A673 (cell line): ENCODE results near the gene C1orf50.

Source experiments
- EZH2 ChIP-seq: fragments of 200-600 bp; sonication (generic); IDR thresholded peaks from 2 replicates; pipeline ENCODE4 v1.6.1; 2017; ENCODE audit warnings: borderline replicate concordance, low read depth, mild to moderate bottlenecking, mixed read lengths, antibody characterized with exemption, low read length; ENCODE audit not compliant: poor library complexity, severe bottlenecking
- TF ChIP-seq, protein P1 (sequence below): fragments of 300-800, 200-600 bp; sonication (generic); conservative IDR thresholded peaks from 2 replicates; pipeline ENCODE4 v1.5.1; 2017; ENCODE audit warnings: low read depth, mild to moderate bottlenecking, antibody characterized with exemption, low read length, moderate library complexity, mixed read lengths

DNA sequence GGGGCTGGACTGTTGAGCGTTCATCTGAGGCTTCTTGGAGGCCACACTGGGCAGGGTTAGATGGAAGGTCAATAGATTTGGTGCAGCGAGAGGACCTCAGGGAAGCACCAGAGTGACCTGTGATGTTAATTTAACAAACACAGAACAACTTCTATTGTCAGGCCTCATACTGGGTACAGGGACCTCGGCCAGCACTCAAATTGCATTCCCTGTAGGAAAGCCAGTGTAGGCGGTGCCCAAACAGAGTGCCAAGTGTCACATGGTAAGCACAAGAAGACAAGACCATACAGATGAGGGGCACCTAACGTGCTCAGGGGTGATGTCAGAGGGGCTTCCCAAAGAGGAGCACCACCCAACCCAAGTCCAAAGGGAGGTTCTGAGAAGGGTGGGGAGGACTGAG, 19.0 kb downstream of the C1orf50 start:
- TF ChIP-seq, protein P1, sequence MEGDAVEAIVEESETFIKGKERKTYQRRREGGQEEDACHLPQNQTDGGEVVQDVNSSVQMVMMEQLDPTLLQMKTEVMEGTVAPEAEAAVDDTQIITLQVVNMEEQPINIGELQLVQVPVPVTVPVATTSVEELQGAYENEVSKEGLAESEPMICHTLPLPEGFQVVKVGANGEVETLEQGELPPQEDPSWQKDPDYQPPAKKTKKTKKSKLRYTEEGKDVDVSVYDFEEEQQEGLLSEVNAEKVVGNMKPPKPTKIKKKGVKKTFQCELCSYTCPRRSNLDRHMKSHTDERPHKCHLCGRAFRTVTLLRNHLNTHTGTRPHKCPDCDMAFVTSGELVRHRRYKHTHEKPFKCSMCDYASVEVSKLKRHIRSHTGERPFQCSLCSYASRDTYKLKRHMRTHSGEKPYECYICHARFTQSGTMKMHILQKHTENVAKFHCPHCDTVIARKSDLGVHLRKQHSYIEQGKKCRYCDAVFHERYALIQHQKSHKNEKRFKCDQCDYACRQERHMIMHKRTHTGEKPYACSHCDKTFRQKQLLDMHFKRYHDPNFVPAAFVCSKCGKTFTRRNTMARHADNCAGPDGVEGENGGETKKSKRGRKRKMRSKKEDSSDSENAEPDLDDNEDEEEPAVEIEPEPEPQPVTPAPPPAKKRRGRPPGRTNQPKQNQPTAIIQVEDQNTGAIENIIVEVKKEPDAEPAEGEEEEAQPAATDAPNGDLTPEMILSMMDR = no peak
- TF ChIP-seq EZH2 = no peak
